Omental fat pad (tissue), 4 donors: Measurements from ENCODE around the gene NMNAT2. TPM values are rescaled to one million over a fixed set of nuclear protein-coding genes. Genes with fewer than 3 reads are reported as not detected.

Source experiments
- ATAC-seq: fragments of 150-250 bp; one replicate; pipeline ENCODE4 v1.9.1; 2016; ENCODE audit warnings: mild to moderate bottlenecking, moderate library complexity; ENCODE audit not compliant: low FRiP score
- DNase-seq: peaks from one replicate; pipeline ENCODE4 v3.0.0-alpha.2; 2019; ENCODE audit warnings: low spot score
- CTCF ChIP-seq, 3 donors: fragments of 450-650 bp; IDR thresholded peaks; one replicate each; pipeline ENCODE4 v1.5.1; 2016 to 2017; ENCODE audit warnings: antibody characterized with exemption in 3 of 3, mild to moderate bottlenecking in 3 of 3, moderate library complexity in 2 of 3
- total RNA-seq, 4 donors: library from RNA; depleted of rRNA; stranded (reverse); fragments of >200 nt; gene quantifications; one replicate each; pipeline ENCODE4 v1.1.0, GENCODE V29; 2016

The NMNAT2 gene
- total RNA-seq, 4 donors from 2014 or later, result 0.84 to 11.3 (median 5.2) TPM

GRCh38 chr1:183331091-183331742 is 87.0 kb downstream of the NMNAT2 start:
- TF ChIP-seq CTCF (IDR thresholded peaks at IDR 0.05), result no peak
- ATAC-seq (no peak), DNase-seq (no peak)

DNA sequence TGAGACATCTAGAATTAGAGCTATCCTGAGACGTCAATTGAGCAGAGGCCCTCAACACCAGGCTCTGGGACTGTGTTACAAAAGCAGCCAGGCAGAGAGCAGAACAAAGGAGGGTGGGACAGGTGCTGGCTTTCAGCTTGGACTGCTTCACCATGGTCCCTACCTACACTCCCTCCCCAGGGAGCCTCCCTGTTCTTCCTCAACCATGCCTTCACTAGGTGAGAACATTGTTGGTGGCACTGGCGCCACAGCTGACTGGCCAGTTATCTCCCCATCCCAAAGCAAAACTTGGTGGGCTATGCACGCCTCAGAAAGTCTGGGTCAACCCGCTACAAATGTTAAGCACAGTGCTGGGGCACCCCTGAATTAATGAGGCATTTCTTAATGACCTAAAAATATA is 87.8 kb downstream of the NMNAT2 start:
- TF ChIP-seq CTCF (IDR thresholded peaks at IDR 0.05), result no peak
- no peak for DNase-seq
- no peak for ATAC-seq

- TF ChIP-seq CTCF (IDR thresholded peaks at IDR 0.05), result no peak
- DNase-seq, result no peak
- no peak for ATAC-seq
Measured at GRCh38 chr1:183328371-183328770, 89.8 kb downstream of the NMNAT2 start.

GRCh38 chr1:183327434-183328290 is 90.5 kb downstream of the NMNAT2 start:
- peak; percentile 45 for ATAC-seq
- DNase-seq, result no peak
- TF ChIP-seq CTCF (IDR thresholded peaks at IDR 0.05), result no peak

DNA sequence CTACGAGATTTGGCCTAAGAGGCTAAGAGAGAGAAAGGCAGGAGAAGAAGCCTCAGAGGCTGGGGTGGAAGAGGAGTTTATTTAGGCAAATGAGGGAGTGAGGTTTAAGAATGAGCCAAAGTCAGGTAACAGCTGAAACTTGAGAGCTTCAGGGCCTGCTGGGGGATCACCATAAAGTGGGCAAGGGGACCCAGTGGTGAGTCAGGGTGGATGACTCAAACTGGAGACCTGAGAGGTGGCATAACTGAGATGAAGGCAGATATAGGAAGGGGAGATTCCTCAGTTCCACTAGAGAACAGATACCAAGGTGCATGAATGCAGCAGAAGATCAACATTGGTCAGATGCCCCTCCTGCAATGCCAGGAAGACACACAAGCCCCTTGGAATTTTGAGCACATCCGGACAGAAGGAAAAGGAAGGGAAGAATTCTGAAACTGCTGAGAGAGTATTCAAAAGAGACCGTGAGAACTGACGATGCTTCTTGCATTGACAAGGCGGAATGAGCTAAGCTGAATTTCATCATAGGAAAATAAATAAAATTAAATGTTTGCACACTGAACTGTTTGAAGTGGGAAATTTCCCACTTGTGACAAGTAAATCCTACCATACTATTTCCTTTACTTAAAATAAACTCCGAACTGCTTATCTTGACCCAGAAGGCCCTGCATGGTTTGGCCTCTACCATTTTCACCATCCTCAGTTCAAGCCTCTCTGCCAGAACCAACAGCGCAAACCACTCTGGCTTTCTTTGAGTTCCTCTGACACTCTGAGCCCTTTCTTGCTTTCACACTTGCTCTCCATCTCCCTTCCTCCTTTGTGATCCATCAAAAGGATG is 94.1 kb downstream of the NMNAT2 start:
- ATAC-seq, result no peak
- DNase-seq, result no peak
- no peak for TF ChIP-seq CTCF (IDR thresholded peaks at IDR 0.05)

DNA sequence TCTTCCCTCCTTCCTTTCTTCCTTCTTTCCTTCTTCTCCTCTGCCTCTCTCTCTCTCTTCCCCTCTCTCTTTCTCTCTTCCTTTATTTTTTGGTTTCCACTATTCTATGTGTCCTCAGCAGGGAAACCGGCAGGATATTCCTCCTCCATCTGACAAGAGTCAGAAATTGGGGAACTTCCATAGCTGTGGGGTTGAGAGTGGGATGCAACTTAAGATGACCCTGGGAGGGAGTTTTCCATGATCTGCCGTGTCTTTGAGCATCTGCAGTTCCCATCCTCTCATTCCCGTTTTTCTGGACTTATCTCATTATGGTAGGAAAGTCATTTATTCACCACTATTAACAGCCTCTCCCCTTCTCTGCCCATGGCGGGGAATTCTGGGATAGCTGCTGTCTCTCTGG is 98.6 kb downstream of the NMNAT2 start:
- DNase-seq, result no peak
- ATAC-seq, result no peak
- no peak for TF ChIP-seq CTCF (IDR thresholded peaks at IDR 0.05)
